CMK (cell line): ENCODE data around the gene TUBA1B.
A peak's percentile ranks its signal among the peaks of the same experiment; 100 is the strongest.

Source experiments
- DNase-seq: peaks from one replicate; pipeline ENCODE4 v3.0.0-alpha.2; 2010; ENCODE audit warnings: low read depth

Gene TUBA1B

DNA sequence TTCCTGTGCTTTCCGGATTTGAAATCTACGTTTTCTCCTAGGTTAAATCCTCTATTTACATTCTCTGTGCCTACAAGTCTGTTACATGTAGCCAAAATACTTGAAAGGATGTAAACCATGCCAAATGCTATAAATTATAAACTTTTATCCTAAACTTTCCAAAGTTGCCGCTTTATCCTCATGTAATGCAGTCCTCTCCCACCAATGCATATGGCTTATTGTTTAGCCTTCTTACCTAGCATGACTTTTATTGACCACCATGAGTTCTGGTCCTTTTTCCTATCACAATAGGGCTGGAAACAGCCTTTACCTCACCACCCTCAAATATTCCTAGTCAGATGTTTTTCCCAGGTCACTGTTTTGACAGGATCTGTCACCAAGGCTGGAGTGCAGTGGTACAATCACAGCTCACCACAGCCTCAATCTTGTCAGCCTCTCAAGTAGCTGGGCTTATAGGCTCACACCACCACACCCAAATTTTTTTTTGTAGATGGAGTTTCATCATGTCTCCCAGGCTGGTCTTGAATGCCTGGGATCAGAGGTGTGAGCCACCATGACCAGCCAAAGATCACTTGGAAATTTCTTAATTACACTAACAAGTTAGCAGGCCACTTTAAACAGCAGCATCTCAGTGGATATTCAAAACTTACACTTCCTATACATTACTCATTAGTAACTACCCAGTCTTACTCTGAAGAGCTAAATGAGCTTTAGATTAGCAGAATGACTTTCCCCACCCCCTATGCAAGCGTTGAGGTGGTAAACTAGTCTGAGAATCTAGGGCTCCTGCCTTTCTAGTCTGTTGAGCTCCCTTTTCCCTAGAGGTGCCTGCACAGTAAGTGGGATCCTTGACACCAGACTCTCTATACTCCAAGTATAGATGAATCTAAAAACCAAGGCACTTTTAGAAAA lies 4.1 kb downstream of the TUBA1B start:
- DNase-seq, result no peak

DNA sequence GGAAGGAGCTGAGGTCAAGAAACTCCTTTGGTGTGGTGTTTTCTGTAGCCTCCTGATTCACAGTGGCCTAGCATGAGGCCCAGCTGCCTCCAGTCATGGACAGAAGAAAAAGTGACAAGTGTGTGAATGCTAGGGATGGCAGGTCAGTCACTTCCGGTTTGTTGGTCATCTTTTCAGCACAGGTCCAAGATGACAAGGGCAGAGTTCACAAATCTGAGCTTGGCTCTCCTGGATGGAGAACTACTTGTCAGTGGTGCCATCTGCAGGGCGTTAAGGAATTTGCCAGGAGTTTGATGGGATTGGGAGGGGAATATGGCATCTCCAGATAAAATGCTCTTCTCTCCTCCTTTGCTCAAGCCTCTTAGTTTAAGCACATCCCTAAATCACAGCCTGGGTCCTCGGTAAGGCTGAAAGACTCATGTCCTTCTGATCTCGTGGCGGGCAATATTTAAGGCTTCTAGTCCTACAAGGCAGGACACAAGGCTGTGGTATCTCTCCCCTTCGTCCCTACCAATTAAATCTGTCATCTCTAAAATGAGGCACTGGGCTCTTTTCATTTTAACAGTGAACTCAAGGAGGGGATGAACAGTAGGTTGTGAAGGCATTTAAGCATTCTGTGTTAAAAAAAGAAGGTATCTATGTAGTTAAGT lies 10.0 kb downstream of the TUBA1B start:
- no peak for DNase-seq

GRCh38 chr12:49111206-49111605 lies 20.0 kb downstream of the TUBA1B start:
- DNase-seq, result no peak

DNA sequence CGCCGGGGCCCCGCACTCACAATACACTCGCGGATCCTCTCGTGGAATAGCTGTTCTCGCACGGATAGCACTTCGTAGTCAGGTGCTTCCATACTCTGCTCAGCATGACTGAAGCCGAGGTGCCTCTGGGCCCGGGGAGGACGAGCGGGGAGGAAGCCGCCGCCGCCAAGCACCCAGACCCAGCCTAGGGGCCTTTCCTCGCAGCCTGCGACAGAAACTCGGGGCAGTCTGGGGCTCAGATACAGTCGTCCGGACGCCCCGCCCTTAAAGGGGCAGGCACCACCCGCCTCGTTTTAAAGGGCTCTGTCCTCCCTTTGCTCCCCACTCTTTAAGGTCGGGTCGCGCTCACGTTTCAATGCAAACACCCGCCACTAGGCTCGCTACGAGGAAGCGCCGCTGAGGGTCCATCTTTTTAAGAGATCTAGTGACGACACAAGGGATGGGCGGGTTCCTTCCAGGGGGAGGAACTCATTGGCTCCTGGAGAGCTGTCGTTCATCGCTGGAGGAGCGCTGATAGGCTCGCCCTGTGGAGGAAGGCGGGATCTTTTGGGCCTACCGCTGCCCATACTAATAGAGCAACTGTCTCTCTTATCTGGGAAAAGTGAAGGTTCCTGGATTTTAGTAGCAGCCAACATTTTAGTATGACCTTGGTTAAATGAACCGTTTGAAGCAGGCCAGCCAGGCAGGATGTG lies 20.6 kb downstream of the TUBA1B start, which contains the start of gene LMBR1L:
LMBR1L (minus strand) TSS at position 384 of the 692 bp plus-strand sequence; CDS start at position 92, 292 bp downstream.
- peak; percentile 96 for DNase-seq

DNA sequence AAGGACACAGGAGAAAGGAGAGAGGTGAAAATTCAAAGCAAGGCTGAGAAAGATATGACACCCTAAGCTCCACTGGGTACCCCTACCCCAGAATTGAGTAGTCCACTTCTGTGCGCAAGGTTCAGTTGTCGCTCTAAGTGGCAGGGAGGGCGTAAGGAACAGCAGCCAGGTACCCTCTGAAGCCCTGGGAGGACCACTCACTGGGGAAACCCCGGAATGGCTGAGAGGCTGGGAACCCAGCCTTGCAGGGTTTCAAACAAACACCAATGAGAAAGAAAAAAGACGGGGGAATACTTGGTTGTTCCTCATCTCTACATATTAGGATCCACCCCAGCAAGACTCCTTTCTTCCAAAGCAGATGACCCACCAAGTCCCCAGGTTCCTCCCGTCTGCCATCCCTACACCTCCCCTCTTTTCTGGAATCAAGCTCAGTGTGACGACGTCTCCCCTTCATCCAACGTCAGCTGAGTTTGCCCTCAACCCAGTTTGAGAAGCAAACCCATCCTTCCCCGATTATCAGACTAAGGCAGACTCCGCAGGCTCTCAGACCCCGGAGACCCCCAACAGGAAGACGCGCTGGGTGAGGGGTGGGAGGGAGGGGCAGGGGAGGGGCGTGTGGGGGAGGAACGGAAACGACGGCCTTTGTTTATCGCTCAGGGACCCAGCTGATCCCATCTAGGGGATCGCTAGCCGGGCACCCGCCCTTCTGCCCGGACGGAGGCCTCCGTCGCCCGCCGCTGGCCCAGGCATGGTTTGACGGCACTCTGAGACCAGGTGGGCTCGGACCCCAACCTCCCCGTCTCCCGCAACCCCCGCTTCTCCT lies 21.3 kb downstream of the TUBA1B start:
- no peak for DNase-seq

DNA sequence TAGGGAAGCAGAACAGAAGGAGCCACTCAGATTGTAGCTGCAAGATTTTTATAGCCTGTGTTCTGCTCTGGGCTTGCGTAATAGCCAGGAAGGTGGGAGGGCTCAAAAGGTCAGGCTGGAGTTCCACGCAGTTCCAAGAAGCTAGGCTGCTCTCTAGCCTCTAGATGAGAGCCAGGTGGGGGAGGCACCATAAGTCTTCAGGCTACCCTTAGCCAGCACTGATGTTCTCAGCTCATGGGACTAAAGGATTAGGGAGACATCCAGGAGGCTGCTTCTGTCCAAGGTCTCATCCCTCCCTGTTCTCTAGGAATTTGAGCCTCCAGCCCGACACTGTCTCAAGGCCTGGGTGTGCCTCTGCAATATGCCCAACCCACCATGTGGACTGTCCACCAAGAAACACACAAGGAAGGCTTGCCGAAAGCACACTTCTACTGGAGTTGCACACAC lies 22.2 kb downstream of the TUBA1B start:
- DNase-seq, result no peak

DNA sequence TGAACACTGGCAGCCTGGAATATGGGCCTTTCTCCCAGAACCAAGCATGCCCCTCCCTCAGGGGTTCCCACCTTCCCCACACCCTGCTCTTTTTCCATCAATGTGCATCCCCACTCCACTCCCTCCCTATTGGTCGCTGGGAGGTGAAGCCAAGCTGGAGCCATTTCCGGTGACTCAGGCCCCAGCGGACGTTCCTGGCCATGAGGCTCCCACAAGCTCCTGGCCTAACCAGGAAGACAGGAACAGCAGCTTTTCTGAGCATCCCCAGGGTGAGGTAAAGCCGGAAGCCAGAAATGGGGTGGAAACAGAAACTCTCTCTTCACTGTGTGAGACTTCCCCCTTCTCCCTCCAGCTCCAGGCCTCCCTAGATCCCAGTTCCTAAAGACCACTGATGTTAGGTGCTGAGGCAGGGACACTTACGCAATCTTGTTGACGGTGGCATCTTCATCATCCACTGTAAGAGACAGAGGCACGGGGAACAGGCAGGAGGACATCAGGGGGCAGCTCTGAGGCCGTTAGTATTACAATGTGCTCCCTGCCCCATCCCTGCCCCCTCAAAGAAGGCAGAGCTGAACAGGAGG lies 25.6 kb downstream of the TUBA1B start:
- no peak for DNase-seq

DNA sequence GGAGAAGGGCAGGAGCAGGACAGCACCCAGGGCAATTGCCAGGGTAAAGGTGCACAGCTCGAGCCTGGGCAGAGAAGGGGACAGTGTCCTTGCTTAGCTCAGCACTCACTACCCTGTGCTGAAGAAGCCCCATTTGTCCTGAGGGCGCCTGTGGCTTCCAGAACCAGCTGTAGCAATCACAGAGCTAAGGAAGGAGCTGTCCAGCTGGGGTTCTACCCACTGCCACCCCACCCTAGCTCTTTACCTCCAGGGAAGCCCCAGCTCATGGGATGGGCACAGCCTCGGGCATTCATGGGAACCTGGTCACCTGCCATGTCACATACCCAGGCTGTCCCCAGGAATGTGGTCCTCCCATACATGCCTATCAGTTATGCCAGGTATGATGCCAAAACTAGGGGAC lies 26.4 kb downstream of the TUBA1B start:
- DNase-seq, result no peak

DNA sequence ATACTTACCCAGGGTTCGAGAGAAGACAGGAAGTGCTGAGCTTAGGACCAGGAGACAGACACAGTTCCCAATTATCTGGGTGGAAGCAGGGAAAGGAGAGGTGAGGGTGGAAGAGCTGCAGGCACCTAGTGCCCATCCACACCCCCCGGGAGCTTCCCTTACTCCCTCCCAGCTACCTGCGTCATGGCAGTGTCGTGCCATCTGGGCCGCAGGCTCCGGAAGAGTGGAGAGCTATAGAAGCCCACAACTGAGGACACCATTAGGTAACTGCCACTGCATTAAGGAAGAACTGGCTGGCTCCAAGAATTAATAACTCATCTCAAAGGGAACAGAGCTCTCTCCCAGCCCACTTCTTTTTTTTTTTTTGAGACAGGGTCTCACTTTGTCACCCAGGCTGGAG lies 30.8 kb downstream of the TUBA1B start:
- DNase-seq, result no peak

GRCh38 chr12:49098703-49099102 lies 32.5 kb downstream of the TUBA1B start:
- DNase-seq, result no peak

DNA sequence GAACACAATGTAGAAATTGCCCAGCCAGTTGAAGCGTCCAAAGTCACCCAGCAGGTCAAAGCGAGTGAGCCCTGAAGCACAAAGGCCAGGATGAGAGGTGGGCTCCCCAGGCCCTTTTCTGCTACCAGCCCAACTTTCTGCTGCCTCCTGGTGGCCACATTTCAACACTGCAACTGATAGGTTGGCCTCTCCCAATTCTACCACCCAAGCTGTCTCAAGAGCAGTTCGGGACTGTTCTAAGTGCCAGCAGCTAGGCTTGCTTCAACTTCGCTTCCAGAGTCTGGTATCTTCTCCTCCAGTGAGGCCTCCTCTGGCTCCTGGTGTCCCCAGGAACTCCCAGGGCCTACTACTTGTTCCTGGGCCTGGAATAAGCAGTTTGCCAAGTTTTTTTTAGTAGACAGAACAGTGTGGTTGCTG lies 33.2 kb downstream of the TUBA1B start:
- DNase-seq, result no peak

DNA sequence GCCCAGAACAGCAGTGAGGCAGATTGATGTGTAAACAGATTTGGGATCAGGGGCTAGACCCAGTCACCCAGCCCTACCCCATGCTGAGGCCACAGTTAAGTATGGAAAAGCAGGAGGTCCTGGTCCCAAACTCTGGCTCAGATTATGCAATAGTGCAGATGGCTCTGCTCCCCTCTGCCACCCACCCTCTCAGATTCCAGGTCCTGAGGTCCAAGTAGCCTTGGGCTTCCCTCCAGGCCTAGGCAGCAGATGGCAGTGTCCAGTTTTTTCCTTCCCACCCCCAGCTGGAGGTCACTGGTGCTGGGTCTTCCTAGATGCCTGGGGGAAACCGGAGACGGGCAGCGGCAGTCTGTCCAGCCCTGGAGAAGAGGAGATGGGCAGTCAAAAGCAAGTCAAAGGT lies 33.8 kb downstream of the TUBA1B start:
- DNase-seq, result no peak

- no peak for DNase-seq
Observed at GRCh38 chr12:49094975-49095365, 36.2 kb downstream of the TUBA1B start.

GRCh38 chr12:49094160-49094974 lies 36.8 kb downstream of the TUBA1B start, which contains the start of gene DHH:
Gene DHH, minus strand, starts transcription at chr12:49094801. Its CDS starts 289 bp downstream, at chr12:49094512.
- DNase-seq, result no peak

DNA sequence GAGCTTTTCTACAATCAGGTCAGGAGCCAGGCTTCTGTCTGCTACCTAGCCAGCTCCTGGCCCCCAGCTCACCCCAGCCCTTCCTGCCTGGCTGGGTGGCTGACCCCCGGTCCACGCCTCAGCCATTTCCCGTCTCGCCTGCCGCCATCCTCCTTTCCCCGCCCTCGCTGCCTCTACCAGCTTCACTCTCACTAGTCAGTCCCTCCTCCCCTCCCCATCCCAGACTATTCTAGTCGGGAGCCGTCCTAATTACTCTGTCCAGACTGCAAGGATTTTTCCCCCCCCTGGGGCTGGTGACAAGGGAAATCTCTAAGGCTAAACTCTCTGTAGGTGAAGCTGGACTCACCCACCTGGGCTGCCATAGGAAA lies 37.4 kb downstream of the TUBA1B start:
- DNase-seq, result no peak

- no peak for DNase-seq
Observed at GRCh38 chr12:49092816-49093406, 38.3 kb downstream of the TUBA1B start.

GRCh38 chr12:49092086-49092815 lies 38.9 kb downstream of the TUBA1B start:
- DNase-seq, result peak; percentile 89

DNA sequence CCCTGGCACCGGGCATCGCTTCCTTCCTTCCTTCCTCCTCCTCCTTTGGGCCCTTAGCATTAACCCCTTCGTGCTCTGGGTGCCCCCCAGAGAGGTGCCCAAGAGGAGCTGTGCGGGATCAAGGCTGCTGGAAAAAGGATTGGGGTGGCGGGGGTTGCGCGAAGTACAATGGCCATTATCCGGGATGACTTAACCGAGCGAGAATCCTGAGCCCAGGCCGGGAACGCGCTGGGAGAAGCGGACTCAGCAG lies 39.4 kb downstream of the TUBA1B start:
- no peak for DNase-seq

GRCh38 chr12:49091056-49091835 lies 39.9 kb downstream of the TUBA1B start:
- DNase-seq, result no peak
